Measurements from ENCODE around the gene ABCG1. TPM values are rescaled to one million over a fixed set of nuclear protein-coding genes. Genes with fewer than 3 reads are reported as not detected.

ABCG1 gene
- total RNA-seq, 1 donor from 2014 or later = 1.6 TPM

- H3K9me3 Mint-ChIP-seq (ENCODE audit: low read depth) = peaks cover 8% of the 10 kb centered on the region
- TF ChIP-seq, protein P1, sequence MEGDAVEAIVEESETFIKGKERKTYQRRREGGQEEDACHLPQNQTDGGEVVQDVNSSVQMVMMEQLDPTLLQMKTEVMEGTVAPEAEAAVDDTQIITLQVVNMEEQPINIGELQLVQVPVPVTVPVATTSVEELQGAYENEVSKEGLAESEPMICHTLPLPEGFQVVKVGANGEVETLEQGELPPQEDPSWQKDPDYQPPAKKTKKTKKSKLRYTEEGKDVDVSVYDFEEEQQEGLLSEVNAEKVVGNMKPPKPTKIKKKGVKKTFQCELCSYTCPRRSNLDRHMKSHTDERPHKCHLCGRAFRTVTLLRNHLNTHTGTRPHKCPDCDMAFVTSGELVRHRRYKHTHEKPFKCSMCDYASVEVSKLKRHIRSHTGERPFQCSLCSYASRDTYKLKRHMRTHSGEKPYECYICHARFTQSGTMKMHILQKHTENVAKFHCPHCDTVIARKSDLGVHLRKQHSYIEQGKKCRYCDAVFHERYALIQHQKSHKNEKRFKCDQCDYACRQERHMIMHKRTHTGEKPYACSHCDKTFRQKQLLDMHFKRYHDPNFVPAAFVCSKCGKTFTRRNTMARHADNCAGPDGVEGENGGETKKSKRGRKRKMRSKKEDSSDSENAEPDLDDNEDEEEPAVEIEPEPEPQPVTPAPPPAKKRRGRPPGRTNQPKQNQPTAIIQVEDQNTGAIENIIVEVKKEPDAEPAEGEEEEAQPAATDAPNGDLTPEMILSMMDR (IDR thresholded peaks at IDR 0.05) = no peak
- H3K27me3 Mint-ChIP-seq (ENCODE audit: low read depth) = peaks cover 13% of the 10 kb centered on the region
- H3K4me1 Mint-ChIP-seq (ENCODE audit: low read depth) = no peaks in the 10 kb centered on the region
- DNase-seq (ENCODE audit: low spot score) = no peak
- H3K27ac Mint-ChIP-seq (ENCODE audit: unreplicated experiment) = no peak overlapping the region
- H3K36me3 Mint-ChIP-seq (ENCODE audit: low read depth) = no peaks in the 10 kb centered on the region
- H3K4me3 Mint-ChIP-seq (ENCODE audit: unreplicated experiment) = no peak overlapping the region
These were observed 5.7 kb upstream of the ABCG1 start for GRCh38 chr21:42213082-42213774.

DNA sequence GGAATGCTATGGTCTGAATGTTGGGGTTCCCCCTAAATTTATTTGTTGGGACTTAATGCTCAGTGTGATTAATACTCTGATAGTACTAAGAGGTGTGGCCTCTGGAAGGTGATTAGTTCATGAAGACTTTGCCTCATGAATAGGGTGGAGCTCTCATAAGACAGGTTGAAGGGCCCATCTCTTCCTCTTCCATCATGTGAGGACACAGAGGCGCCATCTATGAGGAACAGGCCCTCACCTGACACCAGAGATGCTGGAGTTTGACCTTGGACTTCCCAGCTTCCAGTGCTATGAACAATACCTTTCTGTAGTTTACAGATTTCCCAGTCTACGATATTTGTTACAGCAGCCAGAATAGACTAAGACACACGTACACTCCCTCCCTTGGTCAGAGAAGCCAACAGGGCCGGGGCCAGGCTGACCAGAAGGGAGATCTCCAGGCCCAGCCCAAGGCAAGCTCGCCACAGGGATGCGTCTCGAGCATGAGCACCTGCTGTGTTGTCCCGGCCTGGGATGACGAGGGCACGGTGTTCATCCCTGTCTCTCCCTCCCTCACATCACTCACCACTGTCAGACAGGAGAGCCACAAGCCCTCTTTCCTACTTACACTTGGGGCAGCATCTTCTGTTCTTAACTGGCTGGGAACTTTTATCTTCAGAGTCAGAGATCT, 4.7 kb upstream of the ABCG1 start:
- DNase-seq (ENCODE audit: low spot score) = no peak
- peaks cover 1% of the 10 kb centered on the region for H3K4me1 Mint-ChIP-seq (ENCODE audit: low read depth)
- no peak overlapping the region for H3K4me3 Mint-ChIP-seq (ENCODE audit: unreplicated experiment)
- TF ChIP-seq, protein P1 (IDR thresholded peaks at IDR 0.05) = no peak
- no peaks in the 10 kb centered on the region for H3K36me3 Mint-ChIP-seq (ENCODE audit: low read depth)
- H3K27me3 Mint-ChIP-seq (ENCODE audit: low read depth) = peaks cover 14% of the 10 kb centered on the region
- no peak overlapping the region for H3K27ac Mint-ChIP-seq (ENCODE audit: unreplicated experiment)
- H3K9me3 Mint-ChIP-seq (ENCODE audit: low read depth) = peaks cover 8% of the 10 kb centered on the region

GRCh38 chr21:42214921-42215320, 4.0 kb upstream of the ABCG1 start:
- Mint-ChIP-seq H3K4me3 (ENCODE audit: unreplicated experiment) (no peak overlapping the region), H3K36me3 (ENCODE audit: low read depth) (no peaks in the 10 kb centered on the region), H3K27ac (ENCODE audit: unreplicated experiment) (no peak overlapping the region), H3K4me1 (ENCODE audit: low read depth) (peaks cover 4% of the 10 kb centered on the region), H3K9me3 (ENCODE audit: low read depth) (peaks cover 8% of the 10 kb centered on the region), H3K27me3 (ENCODE audit: low read depth) (peaks cover 15% of the 10 kb centered on the region)
- TF ChIP-seq, protein P1 (IDR thresholded peaks at IDR 0.05) = no peak
- no peak for DNase-seq (ENCODE audit: low spot score)

GRCh38 chr21:42215942-42216725, 2.8 kb upstream of the ABCG1 start:
- TF ChIP-seq, protein P1 (IDR thresholded peaks at IDR 0.05) = no peak
- peaks cover 19% of the 10 kb centered on the region for H3K27me3 Mint-ChIP-seq (ENCODE audit: low read depth)
- peaks cover 8% of the 10 kb centered on the region for H3K9me3 Mint-ChIP-seq (ENCODE audit: low read depth)
- H3K4me1 Mint-ChIP-seq (ENCODE audit: low read depth) = peaks cover 12% of the 10 kb centered on the region
- no peak overlapping the region for H3K4me3 Mint-ChIP-seq (ENCODE audit: unreplicated experiment)
- H3K27ac Mint-ChIP-seq (ENCODE audit: unreplicated experiment) = no peak overlapping the region
- H3K36me3 Mint-ChIP-seq (ENCODE audit: low read depth) = no peaks in the 10 kb centered on the region
- DNase-seq (ENCODE audit: low spot score) = no peak

All from chondrocyte (in vitro differentiated cells).